Fibroblast of villous mesenchyme (primary cell): ENCODE data around the gene TUBB2A. TPM values are rescaled to one million over a fixed set of nuclear protein-coding genes. Genes with fewer than 3 reads are reported as not detected.

Experiments
- DNase-seq: peaks from one replicate; pipeline ENCODE4 v3.0.0-alpha.2; 2010; ENCODE audit warnings: low read depth
- H3K4me3 ChIP-seq: 2 replicates; pipeline ENCODE4 v1.5.1; 2011; ENCODE audit warnings: low read depth, mild to moderate bottlenecking, low read length
- CTCF ChIP-seq: IDR thresholded peaks from 2 replicates; pipeline ENCODE4 v1.5.1; 2012; ENCODE audit warnings: low read depth, mild to moderate bottlenecking, low read length; ENCODE audit not compliant: insufficient read depth
- total RNA-seq: library from RNA; depleted of rRNA; stranded (reverse); fragments of >200 nt; gene quantifications from 2 replicates; pipeline ENCODE4 v1.2.3, GENCODE V29; 2012

TUBB2A gene
- total RNA-seq, 1 donor, result 90.7 TPM

GRCh38 chr6:3152689-3153088 is 4.7 kb downstream of the TUBB2A start:
- no peak for TF ChIP-seq CTCF
- no peak for DNase-seq
- no peak overlapping the region for H3K4me3 ChIP-seq

- no peak for DNase-seq
- H3K4me3 ChIP-seq, result no peak overlapping the region
- TF ChIP-seq CTCF, result no peak
Observed at GRCh38 chr6:3151691-3152090, 5.7 kb downstream of the TUBB2A start.

- no peak for TF ChIP-seq CTCF
Observed at GRCh38 chr6:3147914-3148757, 9.2 kb downstream of the TUBB2A start.

GRCh38 chr6:3144571-3144970 is 12.8 kb downstream of the TUBB2A start:
- no peak for TF ChIP-seq CTCF
- DNase-seq, result no peak
- no peak overlapping the region for H3K4me3 ChIP-seq

More at GRCh38 chr6:3147914-3148757, 9.2 kb downstream of the TUBB2A start:
- DNase-seq, result no peak
- H3K4me3 ChIP-seq, result no peak overlapping the region

DNA sequence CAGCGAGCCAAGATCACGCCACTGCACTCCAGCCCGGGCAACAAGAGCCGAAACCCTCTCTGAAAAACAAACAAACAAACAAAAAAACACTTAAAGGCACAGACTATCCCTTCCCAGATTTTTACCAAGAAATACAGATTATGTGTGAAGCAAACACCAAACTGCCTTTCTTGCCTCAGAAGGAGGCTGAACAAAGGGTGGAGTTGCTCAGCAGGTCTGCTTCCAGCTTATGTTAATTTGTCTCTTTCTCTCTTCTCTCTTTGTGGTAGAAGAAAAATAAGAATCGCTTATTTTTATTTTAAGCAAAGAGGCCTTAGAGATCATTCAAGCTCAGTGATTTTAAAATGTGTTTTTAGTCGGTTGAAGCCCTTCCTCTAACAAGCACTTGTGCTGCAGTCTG is 14.2 kb downstream of the TUBB2A start:
- H3K4me3 ChIP-seq, result no peak overlapping the region
- no peak for DNase-seq
- TF ChIP-seq CTCF, result no peak

GRCh38 chr6:3142536-3142935 is 14.8 kb downstream of the TUBB2A start:
- H3K4me3 ChIP-seq, result no peak overlapping the region
- no peak for TF ChIP-seq CTCF
- no peak for DNase-seq

DNA sequence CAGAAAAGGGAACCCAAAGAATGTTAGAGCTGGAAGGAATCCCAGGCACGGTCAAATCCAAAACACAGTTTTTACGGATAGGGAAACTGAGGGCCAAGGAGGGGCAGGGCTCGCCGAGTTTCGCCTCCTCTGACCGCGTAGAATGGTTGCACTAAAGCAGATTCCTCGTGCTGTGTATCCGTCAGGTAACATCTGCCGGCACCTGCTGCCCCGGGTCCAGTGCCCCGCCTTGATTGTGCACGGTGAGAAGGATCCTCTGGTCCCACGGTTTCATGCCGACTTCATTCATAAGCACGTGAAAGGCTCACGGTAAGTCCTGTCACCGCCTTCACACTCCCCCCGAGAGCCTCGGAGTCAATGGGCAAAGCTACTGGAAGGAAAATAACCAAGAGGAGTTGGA is 17.1 kb downstream of the TUBB2A start:
- no peak for DNase-seq
- no peak overlapping the region for H3K4me3 ChIP-seq
- TF ChIP-seq CTCF, result no peak
